Endometrial microvascular endothelial cells (primary cell): ENCODE data around the gene MIPEP. TPM values are rescaled to one million over a fixed set of nuclear protein-coding genes. Genes with fewer than 3 reads are reported as not detected.

Experiments used
- in situ Hi-C: cut with HindIII; loops from 2 replicates; pipeline ENCODE4 v1.10.0; 2017; ENCODE audit warnings: low sequenced_read_pairs, low pct_unique_long_range_greater_than_20kb; ENCODE audit errors: inconsistent ontology term
- total RNA-seq: library from RNA; depleted of rRNA; stranded (reverse); fragments of >200 nt; gene quantifications from one replicate; pipeline ENCODE4 v1.2.3, GENCODE V29; 2015; ENCODE audit errors: inconsistent ontology term

MIPEP gene
- total RNA-seq, 1 donor from 2014 or later = 40.5 TPM

DNA sequence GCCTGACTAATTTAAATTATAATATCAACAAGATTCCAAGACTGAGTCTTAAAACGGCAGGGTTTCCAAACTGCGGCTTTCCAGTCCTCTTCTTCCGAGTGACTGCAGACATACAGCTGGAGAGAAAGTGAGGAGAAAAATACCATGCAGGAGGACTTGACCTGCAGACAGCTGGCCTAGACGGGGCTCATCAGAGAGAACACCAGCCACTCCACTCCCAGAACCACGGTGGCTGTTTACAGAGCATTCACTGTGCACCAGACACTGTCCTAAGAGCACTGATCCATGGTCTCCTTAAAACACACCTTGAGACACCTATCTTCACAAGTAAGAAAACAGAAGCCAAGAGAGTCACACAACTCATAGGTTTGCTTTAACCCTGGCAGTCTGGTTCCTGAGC, 152.7 kb downstream of the MIPEP start:
- in situ Hi-C loops = no loop called here

DNA sequence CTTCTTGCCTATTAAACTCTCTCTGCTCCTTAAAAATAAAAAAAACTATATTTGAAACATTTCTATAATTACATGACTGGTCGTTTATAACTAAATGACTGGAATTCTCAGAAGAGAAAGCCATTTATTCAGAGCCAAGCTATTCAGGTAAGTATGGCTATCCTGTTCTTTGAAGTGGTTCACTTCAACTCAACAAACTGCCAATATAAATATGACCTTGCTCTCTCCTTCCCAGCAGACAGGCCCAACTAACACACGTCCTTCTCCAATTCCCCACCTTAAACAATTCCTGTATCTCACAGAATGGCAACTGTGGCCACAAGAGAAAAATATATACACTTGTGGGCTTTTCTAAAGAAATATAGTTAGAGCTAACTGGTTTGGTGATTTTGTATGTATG, 153.9 kb downstream of the MIPEP start:
- in situ Hi-C loops = no loop called here

DNA sequence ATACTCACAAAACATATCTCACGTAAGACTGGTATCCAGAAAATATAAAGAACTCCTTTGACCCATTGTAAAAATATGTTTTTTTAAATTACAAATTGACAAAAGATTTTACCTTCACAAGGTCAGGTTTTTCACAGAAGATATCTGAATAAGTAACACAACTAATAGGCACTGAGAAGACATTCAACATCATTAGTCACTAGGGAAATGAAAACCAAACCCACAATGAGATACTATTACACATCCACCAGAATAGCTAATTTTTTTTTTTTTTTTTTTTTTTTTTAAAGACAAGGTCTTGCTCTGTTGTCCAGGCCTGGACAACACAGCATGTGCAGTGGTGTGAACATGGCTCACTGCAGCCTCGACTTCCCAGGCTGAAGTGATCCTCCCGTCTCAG, 157.5 kb downstream of the MIPEP start:
- in situ Hi-C loops = no loop called here

DNA sequence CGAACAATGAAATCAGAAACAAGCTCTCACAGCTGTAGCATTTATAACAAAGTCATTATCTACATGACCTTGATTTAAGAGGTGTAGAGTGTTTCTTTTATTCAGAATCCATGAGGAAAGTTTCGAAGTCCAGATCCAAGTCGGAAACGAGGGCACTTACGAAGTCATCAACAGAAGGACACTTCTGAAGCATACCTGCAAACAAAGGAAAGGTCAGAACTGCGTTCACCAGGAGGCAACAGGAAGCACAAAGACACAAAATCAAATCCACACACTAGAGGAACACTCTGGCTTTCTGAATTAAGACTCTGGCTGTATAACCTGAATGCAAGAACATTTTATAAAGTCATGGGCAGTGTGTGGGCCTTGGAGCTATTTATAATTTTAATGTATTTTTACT, 158.9 kb downstream of the MIPEP start:
- in situ Hi-C loops = no loop called here

DNA sequence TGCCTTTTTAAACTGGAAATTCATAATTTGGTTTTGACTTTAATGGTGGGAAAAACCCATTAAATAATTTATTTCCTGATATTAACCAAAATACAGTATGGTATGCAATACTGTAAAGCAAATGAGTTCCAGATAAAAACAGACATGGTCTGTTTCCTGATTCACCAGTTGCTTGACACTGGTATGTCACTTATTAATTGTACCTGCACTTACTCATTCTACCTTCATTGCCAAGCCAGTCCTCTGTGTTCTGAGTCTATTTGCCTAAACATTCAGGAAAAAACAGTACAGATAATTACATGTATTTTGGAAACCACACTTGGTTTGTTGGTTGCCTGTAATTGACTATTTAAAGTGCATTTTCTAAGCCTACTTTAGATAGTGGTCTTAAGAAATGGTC, 159.7 kb downstream of the MIPEP start:
- in situ Hi-C loops = no loop called here

DNA sequence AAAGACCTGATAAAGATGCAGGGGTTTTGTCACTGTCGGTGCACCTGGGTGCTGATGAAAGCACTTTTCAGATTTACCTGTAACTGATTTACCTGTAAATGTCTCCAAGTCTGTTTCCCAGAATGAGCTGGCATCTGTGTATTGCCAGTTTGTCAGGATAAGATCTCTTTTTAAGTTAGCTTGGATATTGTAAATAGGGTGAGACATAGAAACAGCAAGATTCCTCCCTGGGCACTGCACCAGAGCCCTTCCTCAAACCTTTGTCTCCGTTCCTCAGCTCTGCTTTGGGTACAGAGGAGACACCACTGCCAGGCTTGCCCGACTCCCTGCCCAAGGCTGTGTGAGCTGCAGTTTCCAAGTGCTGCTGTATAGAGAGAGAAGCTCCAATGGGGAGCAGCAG, 160.4 kb downstream of the MIPEP start:
- in situ Hi-C loops = no loop called here

DNA sequence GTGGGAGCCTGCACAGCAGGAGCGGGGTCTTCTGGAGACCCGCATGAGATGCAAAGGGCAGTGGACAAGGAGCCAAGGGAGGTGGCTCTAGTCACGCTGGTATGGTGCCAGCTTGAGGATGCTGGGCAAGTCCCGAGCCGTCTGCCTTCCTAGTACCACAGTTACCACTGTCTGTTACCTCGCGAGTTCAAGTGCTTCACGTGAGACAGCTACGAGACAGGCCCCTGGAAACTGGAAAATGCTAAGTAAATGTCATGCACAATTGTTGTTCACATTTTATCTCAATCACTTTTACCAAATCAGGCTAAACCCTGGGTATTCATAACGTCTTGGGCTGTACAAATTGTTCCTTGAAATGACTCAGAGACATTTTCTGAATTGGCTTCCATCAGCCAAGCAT, 163.3 kb downstream of the MIPEP start:
- in situ Hi-C loops = no loop called here

DNA sequence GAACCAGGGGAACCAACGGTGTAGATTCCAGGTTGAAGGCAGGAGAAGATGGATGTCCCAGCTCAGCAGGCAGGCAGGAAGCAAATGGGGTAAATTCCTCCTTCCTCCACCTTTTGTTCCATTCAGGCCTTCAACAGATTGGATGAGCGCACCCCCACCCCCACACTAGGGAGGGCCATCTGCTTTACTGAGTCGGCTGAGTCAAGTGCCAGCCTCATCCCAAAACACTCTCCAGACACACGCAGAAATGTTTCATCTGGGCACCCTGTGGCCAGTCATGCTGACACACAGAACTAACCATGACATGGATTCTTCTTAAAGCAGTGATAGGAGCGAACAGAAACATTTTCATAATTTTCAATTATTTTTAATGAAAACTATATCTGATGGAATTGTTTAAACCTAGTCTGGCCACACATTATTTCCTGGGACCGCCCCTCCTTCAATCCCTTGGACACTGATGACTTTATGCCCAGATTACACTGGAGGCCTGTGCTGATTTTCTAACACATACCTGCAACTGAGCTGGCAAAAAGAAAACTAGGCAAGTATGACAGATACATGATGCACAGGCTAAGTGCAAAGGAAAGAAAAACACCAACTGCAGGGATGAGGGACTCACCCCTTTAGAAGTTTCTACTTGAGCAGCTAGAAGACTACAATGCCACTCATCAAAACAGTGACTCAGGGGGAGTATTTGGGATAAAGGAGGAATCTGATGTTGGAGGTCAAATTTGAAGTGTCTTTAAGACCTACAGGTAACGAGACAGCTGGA, 164.8 kb downstream of the MIPEP start:
- in situ Hi-C loops = no loop called here

DNA sequence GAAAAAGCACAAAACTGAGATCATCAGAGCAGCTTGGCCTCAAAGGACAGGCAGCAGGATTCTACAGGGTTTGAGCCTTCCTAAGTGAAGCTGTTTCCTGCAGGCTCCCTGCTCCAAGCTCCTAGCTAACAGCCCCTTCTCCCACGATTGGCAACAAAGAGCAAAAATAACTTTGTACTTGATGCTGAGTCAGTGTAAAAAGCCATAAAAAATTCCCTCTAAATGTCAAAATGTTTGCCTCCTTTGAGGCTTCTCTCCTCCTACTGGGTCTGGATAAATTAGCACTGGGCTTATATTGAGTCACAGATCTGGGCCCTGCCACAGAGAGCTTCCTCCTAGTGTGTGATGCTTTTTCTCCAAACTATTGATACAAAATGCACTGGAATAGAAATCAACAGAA, 165.7 kb downstream of the MIPEP start:
- in situ Hi-C loops = no loop called here

DNA sequence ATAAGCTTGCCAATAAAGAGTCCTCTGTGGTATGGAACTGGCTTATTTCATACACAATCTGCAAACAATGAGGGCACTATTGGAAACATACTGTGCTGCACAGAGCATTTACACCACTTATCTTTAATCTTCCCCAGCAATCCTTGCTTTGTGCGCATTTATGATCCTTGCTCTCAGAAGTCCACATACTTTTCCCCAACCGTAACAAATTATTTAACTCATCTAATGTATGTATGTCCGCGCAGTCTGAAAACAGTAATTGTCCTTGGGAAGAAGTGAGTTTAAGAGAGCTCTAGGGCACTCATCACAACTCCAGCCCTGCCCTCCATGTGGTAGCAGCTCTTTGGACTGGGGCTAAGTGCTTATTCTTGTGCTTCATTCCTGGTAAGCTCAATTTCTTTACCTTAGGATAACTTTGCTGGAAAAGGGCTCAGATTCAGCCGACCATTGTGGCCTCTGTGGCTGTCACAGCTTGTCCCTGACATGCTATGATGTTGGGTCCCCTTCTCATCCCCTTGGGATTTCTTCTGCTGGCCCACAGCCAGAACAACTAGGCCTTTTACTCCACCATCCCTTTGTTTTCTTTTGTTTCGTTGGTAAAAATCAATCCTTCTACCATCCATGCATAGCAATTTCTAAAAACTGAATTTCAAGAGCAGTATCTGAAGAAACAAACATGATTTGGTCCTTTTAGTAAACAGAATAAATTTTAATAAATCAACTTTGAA, 166.3 kb downstream of the MIPEP start:
- in situ Hi-C loops = no loop called here

DNA sequence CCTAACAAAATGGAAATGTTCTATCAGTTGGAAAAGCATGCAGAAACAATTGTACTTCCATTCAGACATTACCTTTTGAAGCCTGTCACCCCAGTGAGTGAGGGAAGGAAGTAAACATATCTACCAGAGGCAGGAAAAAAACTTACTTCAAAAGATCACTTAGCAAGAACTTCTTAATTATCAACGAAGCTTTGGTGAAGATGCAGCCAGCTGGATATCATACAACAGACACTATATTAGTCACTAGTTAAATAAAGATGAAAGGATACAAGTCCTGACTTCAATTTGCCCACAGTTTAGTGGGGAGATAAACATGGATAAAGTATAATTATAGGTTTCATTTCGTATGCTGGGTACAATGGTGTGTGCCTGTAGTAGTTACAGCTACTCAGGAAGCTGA, 170.2 kb downstream of the MIPEP start:
- in situ Hi-C loops = no loop called here

DNA sequence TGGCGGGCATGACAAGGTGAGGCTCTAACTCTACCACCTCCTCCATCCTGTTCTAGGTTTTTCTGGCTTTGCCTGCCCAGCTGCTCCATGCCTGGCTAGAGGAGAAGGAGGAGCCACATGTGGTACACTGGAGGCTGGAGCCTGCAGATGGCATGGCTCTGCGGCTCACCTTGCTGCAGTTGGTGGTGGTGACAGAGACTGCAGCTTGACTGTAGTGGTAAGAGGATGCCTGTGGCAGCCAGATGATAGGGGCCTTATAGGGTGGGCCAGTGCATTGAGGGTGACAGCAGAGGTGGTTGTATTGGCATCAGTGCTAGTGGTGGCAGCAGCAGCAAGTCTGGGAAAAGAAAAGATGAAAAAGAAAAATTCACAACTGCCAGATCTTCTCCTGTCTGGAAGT, 172.8 kb downstream of the MIPEP start:
- in situ Hi-C loops = no loop called here

DNA sequence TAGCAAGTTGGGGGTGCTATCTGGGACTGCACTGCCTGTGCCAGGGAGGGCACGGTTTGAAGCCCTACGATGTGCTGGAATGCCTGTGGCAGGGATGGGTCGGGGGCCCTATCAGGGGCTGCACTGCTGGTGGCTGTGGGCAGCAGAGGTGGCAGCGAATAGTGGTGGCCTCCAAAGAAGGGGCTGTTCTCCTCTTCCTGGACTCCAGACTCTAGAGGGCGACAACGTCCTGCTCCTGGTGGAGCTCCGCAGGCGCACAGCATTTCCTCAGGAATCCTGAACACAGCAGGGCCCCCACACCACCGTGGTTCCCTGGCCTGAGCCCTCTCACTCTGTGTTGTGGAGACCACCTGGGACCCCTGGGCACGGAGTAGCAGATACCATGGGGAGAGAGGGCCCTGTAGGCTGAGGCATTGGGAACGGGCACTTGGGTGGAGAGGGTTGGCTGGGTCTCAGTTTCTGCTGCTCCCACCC, 173.4 kb downstream of the MIPEP start:
- in situ Hi-C loops = no loop called here

DNA sequence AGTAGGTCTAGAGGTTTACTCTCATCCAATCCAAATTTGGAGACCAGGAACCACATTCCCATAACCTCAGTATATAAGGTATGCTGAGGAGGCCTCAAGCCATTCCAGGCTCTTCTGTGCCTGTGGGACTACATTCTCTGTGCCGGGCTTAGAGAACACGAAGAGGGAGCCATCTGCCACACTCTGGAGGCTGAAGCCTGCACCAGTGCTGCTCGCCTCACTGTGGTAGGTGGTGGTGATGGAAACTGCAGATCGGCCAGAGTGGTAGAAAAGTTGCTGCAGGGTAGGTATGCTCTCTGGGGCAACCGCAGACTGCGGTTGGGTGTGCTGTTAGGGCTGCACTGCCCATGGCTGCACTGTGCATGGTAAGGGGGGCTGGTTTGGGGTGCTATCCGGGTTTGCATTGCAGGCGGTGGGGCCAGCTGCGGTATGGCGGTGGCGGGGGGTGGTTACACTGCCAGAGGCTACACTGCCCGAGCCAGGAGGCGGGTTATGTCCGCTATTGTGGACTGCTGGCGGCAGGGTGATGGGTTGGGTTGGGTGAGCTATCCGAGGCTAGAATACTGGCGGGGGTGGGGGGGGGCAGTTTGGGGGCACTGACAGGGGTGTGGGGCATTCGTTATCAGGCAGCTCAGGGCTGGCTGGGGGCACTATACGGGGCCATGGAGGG, 174.0 kb downstream of the MIPEP start:
- in situ Hi-C loops = no loop called here

DNA sequence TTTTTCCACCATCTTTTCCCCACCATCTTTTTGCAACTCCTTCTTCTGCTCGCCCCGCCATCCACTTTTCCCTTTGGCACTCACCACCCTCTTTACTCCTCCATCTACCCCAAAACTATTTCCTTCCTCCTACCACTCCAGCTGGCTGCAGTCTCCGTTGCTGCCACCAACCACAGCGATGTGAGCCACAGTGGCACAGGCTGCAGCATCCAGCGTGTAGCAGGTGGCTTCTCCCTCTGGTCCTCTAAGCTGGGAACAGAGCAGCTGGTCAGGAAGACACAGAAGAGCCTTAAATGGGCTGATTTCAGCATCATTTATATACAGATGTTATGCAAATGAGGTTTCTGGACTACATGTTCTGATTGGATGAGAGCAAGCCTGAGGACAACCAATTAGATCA, 174.5 kb downstream of the MIPEP start:
- in situ Hi-C loops = no loop called here

DNA sequence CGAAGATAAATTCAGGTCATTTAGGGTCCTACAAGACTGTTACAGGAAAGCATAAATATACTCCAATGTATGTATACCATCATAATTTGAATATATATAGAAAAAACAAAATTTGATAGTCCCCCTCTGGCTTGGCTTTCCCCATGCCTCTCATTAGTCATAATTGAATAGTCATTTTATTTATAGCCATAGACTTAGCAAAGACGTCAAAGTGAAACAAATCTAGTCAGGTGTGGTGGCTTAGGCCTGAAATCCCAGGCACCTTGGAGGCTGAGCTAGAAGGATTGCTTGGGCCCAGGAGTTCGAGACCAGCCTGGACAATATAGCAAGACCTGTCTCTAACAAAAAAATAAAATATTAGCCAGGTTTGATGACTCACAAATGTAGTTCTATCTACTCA, 177.8 kb downstream of the MIPEP start:
- in situ Hi-C loops = no loop called here

DNA sequence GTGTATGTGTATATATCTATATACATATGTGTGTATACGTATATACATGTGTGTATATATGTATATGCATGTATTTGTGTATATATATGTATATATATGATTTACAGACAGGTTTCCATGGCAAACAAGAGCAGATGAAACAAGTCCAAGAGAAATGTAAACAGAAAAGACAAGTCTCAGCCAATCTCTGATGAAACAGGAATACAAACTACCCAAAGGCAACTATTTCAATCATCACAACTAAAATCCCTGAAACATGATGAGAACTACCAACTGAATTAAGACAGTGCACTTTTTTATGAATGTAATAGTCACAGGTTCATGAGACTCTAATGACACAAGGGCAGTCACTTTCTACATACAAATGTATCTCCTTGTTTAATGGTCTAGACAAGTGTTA, 178.8 kb downstream of the MIPEP start:
- in situ Hi-C loops = no loop called here

DNA sequence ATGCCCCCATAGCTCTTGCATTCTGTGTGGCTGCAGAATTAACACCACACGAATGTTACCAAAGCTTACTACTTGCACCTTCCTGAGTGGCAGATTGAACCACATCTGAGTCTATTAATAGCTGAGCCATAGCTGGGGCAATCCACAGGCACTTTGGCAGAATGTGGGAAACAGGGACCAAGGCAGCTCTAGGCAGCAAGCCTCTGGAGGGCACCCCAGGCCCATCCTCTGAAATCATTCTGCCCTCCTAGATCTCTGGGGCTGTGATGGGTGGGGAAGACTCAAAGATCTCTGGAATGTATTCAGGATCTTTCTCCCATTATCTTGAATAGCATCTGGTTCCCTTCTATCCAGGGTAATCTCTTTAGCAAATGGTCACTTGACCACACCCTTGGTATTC, 179.7 kb downstream of the MIPEP start:
- in situ Hi-C loops = no loop called here

DNA sequence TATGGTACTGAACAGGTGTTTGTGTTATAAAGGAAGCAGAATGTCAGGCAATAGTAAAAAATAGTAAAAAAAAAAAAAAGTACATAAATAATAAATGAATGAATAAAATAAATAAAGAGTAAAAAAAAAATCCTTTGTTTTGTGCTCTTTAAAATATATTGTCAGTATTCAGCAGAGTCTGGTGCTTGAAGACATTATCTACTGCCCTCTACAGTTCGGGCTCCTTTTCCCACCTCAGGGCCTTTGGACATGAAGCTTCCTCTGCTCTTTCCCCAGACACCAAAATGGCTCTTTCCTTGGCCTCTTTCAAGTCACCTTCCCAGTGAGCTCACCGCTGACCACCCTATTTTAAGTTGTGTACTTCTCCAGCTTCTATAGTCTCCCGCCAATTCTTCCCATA, 181.5 kb downstream of the MIPEP start:
- in situ Hi-C loops = no loop called here

DNA sequence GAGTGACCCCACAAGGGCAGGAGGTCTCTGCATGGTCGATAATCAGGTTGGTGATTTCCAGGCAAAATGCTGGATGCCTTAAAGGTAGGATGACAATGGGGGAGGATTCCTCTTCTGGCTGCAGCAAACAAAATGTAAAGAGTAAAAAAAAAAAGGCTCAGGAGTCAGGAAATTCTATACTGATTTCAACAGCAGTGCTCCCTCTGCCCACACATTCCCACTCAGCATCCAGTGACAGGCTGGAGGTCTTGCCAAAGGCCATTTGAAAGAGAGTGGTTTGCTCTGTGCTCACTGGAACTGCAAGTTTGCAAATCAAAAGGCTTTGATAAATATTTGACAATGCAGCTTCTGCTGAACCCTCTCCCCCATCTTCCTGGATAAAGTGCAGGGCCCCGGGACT, 183.6 kb downstream of the MIPEP start:
- in situ Hi-C loops = no loop called here
